GM15510 (cell line): ENCODE results near the gene PLSCR4.

Experiments
- POLR2A ChIP-seq: IDR thresholded peaks from 3 replicates; pipeline ENCODE4 v1.6.1; 2011; ENCODE audit warnings: borderline replicate concordance; ENCODE audit not compliant: insufficient read length; ENCODE audit errors: extremely low read depth

Gene PLSCR4, protein sequence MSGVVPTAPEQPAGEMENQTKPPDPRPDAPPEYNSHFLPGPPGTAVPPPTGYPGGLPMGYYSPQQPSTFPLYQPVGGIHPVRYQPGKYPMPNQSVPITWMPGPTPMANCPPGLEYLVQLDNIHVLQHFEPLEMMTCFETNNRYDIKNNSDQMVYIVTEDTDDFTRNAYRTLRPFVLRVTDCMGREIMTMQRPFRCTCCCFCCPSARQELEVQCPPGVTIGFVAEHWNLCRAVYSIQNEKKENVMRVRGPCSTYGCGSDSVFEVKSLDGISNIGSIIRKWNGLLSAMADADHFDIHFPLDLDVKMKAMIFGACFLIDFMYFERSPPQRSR

GRCh38 chr3:146250449-146251382 lies at the start of gene PLSCR4:
Gene PLSCR4, minus strand, starts transcription at chr3:146251105. Its CDS starts 29,034 bp downstream, at chr3:146222071.
- no peak for TF ChIP-seq POLR2A

GRCh38 chr3:146283781-146284445 lies 33.0 kb upstream of the PLSCR4 start:
- no peak for TF ChIP-seq POLR2A

DNA sequence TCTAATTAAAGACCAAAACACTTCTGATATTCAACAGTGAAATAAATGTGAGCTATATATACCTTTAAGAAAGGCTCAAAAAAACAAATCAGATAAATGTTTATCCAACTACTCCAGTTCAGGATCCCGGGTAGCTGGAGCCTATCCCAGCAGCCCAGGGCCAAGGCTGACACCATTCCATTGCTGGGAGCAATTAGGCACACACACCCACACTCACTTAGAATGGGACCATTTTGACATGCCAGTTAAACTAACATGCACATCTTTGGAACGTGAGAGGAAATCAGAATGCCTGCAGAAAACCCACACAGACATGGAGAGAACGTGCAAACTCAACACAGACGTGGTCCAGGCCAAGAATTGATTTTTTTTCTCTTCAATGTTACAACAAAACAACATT lies 30.0 kb upstream of the PLSCR4 start:
- no peak for TF ChIP-seq POLR2A

DNA sequence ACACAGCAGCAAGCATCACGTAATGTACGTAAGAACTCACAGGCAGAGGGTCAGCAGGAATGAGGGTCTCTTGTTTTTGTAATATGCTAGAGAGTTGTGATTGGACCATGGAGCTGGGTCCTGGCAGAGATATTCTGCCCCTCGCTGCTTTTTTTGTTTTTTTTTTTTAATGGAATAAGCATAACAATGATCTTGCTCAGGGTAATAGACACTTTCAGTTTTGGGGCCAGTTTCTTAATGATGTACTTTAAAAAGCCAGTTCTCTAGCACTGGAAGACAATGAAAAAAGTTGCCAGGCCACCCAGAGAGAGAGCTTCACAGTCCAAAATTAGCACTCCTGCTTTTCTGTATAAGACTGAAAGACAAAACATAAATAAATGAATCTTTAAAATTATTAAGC lies 29.0 kb upstream of the PLSCR4 start:
- no peak for TF ChIP-seq POLR2A

- TF ChIP-seq POLR2A: no peak
Measured at GRCh38 chr3:146279013-146279412, 28.1 kb upstream of the PLSCR4 start.

DNA sequence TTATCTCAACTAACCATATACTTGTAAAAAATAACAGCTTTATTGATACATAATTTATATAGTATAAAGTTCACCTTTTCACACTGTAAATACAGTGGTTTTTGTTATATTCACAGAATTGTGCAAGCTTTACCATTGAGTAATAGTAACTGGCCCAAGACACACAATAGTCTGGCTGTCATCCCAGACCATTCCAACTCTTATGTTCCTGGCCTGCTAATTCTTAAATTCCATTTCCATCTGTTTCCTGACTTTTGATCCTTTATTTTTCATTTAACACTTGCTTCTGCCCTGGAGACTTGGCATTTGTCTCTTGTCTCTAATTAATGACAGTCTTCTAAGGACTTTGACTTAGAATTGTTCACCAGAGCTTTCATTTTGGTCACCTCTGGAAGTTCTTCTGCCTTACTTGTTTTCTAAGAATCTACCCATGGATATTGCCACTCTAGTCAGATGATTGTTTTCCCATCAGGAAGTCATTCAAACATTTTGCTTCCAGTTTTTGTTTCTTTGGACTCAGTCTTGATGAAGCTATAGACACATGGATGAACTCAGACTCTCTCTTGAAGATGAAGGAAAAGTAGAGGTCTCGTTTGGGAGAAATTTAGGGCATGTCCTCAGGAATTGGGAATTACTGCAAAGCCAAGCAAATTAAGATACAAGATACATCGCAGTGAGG lies 27.2 kb upstream of the PLSCR4 start:
- TF ChIP-seq POLR2A: no peak

- no peak for TF ChIP-seq POLR2A
Measured at GRCh38 chr3:146275476-146275875, 24.6 kb upstream of the PLSCR4 start.

DNA sequence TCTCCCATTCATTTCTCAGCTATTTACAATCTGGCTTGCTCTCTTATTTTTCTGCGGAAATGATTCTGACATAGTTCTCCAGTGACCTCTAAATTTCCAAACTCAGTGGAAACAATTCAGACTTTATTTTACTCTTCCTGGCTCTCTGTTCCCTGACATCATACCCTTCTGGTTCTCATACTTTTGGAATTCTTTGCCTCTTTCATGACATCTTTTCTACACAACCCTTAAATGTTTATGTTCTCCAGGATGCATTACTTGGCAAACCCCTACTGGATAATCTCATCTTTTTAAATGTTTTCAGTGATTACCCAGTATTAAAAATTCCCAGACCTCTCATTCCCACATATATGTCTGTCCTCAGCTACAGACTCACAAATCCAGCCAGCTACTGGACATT lies 23.9 kb upstream of the PLSCR4 start:
- TF ChIP-seq POLR2A: no peak

GRCh38 chr3:146273721-146274407 lies 23.0 kb upstream of the PLSCR4 start:
- no peak for TF ChIP-seq POLR2A

GRCh38 chr3:146271180-146271579 lies 20.3 kb upstream of the PLSCR4 start:
- no peak for TF ChIP-seq POLR2A

GRCh38 chr3:146269271-146269670 lies 18.4 kb upstream of the PLSCR4 start:
- TF ChIP-seq POLR2A: no peak

GRCh38 chr3:146268535-146269219 lies 17.8 kb upstream of the PLSCR4 start:
- TF ChIP-seq POLR2A: no peak

DNA sequence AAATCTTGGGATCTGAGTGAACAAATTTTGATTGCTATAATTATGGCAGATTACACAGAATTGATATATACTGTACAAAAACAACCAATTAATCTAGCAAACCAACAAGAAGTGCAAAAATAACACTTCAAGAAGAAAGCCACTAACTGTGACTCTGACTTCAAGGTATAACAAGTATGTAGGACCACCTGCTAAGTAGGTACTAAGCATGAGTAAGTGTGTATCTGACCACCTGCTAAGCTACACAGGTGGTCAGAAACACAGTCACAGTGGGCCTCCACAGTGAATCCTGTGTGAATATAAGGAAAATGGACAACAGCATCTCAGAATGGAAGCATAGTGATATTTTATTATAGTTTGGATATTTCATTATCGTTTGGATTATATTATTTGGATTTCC lies 14.8 kb upstream of the PLSCR4 start:
- TF ChIP-seq POLR2A: no peak
